Activated T-helper 1 cell treated with anti-CD3 and anti-CD28 coated beads, Interleukin-12 subunit alpha, Interleukin-12 subunit beta, Interleukin-2, Interleukin-4 antibody, amounts not matched to agents 30 ng/mL and 10 ng/mL and 1 ng/mL, durations not matched to agents 14 hours and 24 hours and 36 hours (primary cell): ENCODE data around the gene CPHXL. TPM values are rescaled to one million over a fixed set of nuclear protein-coding genes. Genes with fewer than 3 reads are reported as not detected.

Experiments
- DNase-seq: peaks from one replicate; pipeline ENCODE4 v3.0.0; 2021; ENCODE audit warnings: low spot score
- H3K27ac Mint-ChIP-seq: one replicate; pipeline ENCODE4 v1.8.0; 2021; ENCODE audit warnings: mild to moderate bottlenecking, mixed read lengths
- H3K27me3 Mint-ChIP-seq: one replicate; pipeline ENCODE4 v1.8.0; 2022; ENCODE audit warnings: mild to moderate bottlenecking, moderate library complexity, mixed read lengths; ENCODE audit not compliant: insufficient read depth
- H3K36me3 Mint-ChIP-seq: one replicate; pipeline ENCODE4 v1.8.0; 2021; ENCODE audit warnings: low read depth, mixed read lengths
- H3K4me1 Mint-ChIP-seq: one replicate; pipeline ENCODE4 v1.8.0; 2021; ENCODE audit warnings: low read depth, mixed read lengths
- H3K4me3 Mint-ChIP-seq: one replicate; pipeline ENCODE4 v1.8.0; 2021; ENCODE audit warnings: mild to moderate bottlenecking, moderate library complexity, mixed read lengths
- H3K9me3 Mint-ChIP-seq: one replicate; pipeline ENCODE4 v1.8.0; 2021; ENCODE audit warnings: mixed read lengths
- intact Hi-C: fragments of 100-400 bp; cut with micrococcal nuclease; formaldehyde crosslinking; loops from one replicate; pipeline ENCODE4 v1.15.1; 2024
- total RNA-seq: library from RNA; stranded (reverse); gene quantifications from 2 replicates; pipeline ENCODE4 v1.2.3, GENCODE V29; 2022

The CPHXL gene
- total RNA-seq, 1 donor from 2014 or later = not detected

DNA sequence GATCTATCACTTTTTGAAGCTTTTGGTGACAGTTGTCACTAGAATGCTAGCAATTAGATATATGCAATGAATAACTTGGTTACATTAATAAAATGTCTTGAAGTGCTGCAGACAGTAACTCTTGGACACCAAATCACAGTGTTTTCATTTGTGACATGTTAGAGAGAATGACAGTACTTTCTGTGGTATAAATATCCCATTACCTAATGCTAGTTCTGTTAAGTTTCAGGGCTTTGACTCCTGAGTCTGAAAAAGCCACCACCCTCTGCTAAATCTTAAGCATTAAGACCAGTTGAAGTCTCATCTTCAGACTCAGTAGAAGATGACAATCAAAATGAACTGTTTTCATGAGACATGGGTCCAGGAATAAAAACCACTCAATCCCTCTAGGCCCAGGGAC, 38.9 kb downstream of the CPHXL start:
- intact Hi-C loops = no loop called here
- Mint-ChIP-seq H3K27ac (no peak overlapping the region), H3K9me3 (peaks cover 4% of the 10 kb centered on the region), H3K36me3 (no peaks in the 10 kb centered on the region), H3K27me3 (peaks cover 7% of the 10 kb centered on the region), H3K4me3 (no peak overlapping the region), H3K4me1 (no peaks in the 10 kb centered on the region)
- DNase-seq = no peak

- intact Hi-C loops = no loop called here
- Mint-ChIP-seq H3K27me3 (peaks cover 4% of the 10 kb centered on the region), H3K36me3 (no peaks in the 10 kb centered on the region), H3K4me1 (no peaks in the 10 kb centered on the region), H3K4me3 (no peak overlapping the region), H3K27ac (no peak overlapping the region), H3K9me3 (peaks cover 4% of the 10 kb centered on the region)
- DNase-seq = no peak
Observed at GRCh38 chr16:75682308-75682707, 44.0 kb downstream of the CPHXL start.

- H3K27me3 Mint-ChIP-seq = peaks cover 2% of the 10 kb centered on the region
- DNase-seq = no peak
- intact Hi-C loops = no loop called here
- H3K27ac Mint-ChIP-seq = no peak overlapping the region
- peaks cover 4% of the 10 kb centered on the region for H3K9me3 Mint-ChIP-seq
- no peaks in the 10 kb centered on the region for H3K36me3 Mint-ChIP-seq
- H3K4me3 Mint-ChIP-seq = no peak overlapping the region
- H3K4me1 Mint-ChIP-seq = no peaks in the 10 kb centered on the region
Observed at GRCh38 chr16:75679366-75679765, 46.9 kb downstream of the CPHXL start.

- Mint-ChIP-seq H3K27ac (no peak within 1 kb of the TSS), H3K4me1 (no peaks in the 10 kb centered on the region), H3K4me3 (no peak within 1 kb of the TSS), H3K27me3 (peaks cover 2% of the 10 kb centered on the region), H3K9me3 (no peaks in the 10 kb centered on the region), H3K36me3 (no peaks in the 10 kb centered on the region)
- intact Hi-C loops = no loop called here
- DNase-seq = no peak
Observed at GRCh38 chr16:75676909-75677308, 49.4 kb downstream of the CPHXL start, which contains the start of gene CPHXL2. CPHXL2 (minus strand) TSS chr16:75677009; CDS start chr16:75676999, 10 bp downstream.

DNA sequence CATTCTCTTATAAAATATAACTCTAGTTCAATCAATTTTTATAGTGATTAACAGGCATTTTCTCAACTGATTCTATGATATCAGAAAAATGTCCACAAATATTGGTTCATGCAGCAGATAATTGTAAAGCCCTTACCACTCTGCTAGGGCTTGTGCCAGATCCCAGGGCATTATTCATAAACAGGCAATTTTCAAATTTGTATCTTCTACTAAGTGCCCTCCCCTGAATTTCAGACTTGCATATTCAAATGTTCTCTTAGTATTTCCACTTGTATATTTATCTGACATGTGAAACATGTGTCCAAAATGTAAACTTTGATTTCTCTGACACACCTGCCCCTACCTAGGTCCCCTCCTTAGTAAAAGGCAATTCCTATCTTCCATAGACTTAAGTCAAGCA, 58.8 kb downstream of the CPHXL start:
- Mint-ChIP-seq H3K27me3 (no peaks in the 10 kb centered on the region), H3K4me1 (no peaks in the 10 kb centered on the region), H3K36me3 (no peaks in the 10 kb centered on the region), H3K4me3 (no peak overlapping the region), H3K9me3 (no peaks in the 10 kb centered on the region), H3K27ac (no peak overlapping the region)
- intact Hi-C loops = no loop called here
- no peak for DNase-seq

Other genes with a start within 250 kb of the CPHXL start
- not detected in 2 replicates for gene CHST6, start 231.0 kb downstream of the CPHXL start, total RNA-seq
- not detected in 2 replicates for gene CHST5, start 190.4 kb downstream of the CPHXL start, total RNA-seq
- 4.5 and 4.7 TPM in 2 replicates for gene TMEM231, start 170.2 kb downstream of the CPHXL start, total RNA-seq
- gene GABARAPL2, start 160.1 kb downstream of the CPHXL start, total RNA-seq = 62.7 and 69.5 TPM in 2 replicates
- gene ADAT1, start 103.2 kb downstream of the CPHXL start, total RNA-seq = 59.0 and 60.9 TPM in 2 replicates
- gene KARS1, start 78.8 kb downstream of the CPHXL start, total RNA-seq = 256 and 271 TPM in 2 replicates
- gene TERF2IP, start 78.7 kb downstream of the CPHXL start, total RNA-seq = 94.3 and 98.5 TPM in 2 replicates
- not detected in 2 replicates for gene CPHXL2, start 49.5 kb downstream of the CPHXL start, total RNA-seq
- not detected in 2 replicates for gene DUXB, start 25.0 kb downstream of the CPHXL start, total RNA-seq